ACC112 (cell line): Measurements from ENCODE around the gene F9.

Experiments used
- H2AFZ ChIP-seq: fragments of 200-600 bp; sonication (generic); one replicate; pipeline ENCODE4 v1.6.0; 2017; ENCODE audit warnings: antibody characterized with exemption, low read length; ENCODE audit not compliant: unreplicated experiment
- H3K27ac ChIP-seq: fragments of 200-600 bp; sonication (generic); 2 replicates; pipeline ENCODE4 v1.5.1; 2014; ENCODE audit warnings: low read depth, mild to moderate bottlenecking, antibody characterized with exemption, low read length, moderate library complexity
- H3K27me3 ChIP-seq: fragments of 200-600 bp; sonication (generic); 2 replicates; pipeline ENCODE4 v1.6.1; 2014; ENCODE audit warnings: mild to moderate bottlenecking, antibody characterized with exemption, low read length, moderate library complexity, mixed read lengths; ENCODE audit not compliant: insufficient read depth
- H3K36me3 ChIP-seq: fragments of 200-600 bp; sonication (generic); 2 replicates; pipeline ENCODE4 v1.6.1; 2016; ENCODE audit warnings: mild to moderate bottlenecking, antibody characterized with exemption, low read length, moderate library complexity, mixed read lengths; ENCODE audit not compliant: insufficient read depth
- H3K4me1 ChIP-seq: fragments of 200-600 bp; sonication (generic); one replicate; pipeline ENCODE4 v1.6.1; 2016; ENCODE audit warnings: low read length, mixed read lengths; ENCODE audit not compliant: insufficient read depth, unreplicated experiment, control insufficient read depth
- H3K4me3 ChIP-seq: fragments of 200-600 bp; sonication (generic); 2 replicates; pipeline ENCODE4 v1.5.1; 2014; ENCODE audit warnings: mild to moderate bottlenecking, low read depth, low read length
- H3K79me2 ChIP-seq: fragments of 200-600 bp; sonication (generic); one replicate; pipeline ENCODE4 v1.6.0; 2016; ENCODE audit warnings: low read length; ENCODE audit not compliant: control insufficient read depth, unreplicated experiment, insufficient read depth

The F9 gene

GRCh38 chrX:139542652-139543051, 12.1 kb downstream of the F9 start:
- Histone ChIP-seq H3K27me3 (no peaks in the 10 kb centered on the region), H3K4me3 (no peak overlapping the region), H2AFZ (no peak overlapping the region), H3K79me2 (no peaks in the 10 kb centered on the region), H3K27ac (no peak overlapping the region), H3K36me3 (no peaks in the 10 kb centered on the region), H3K4me1 (no peaks in the 10 kb centered on the region)

GRCh38 chrX:139543920-139544319, 13.4 kb downstream of the F9 start:
- Histone ChIP-seq H3K4me1 (no peaks in the 10 kb centered on the region), H3K79me2 (no peaks in the 10 kb centered on the region), H3K27me3 (no peaks in the 10 kb centered on the region), H3K4me3 (no peak overlapping the region), H3K27ac (no peak overlapping the region), H2AFZ (no peak overlapping the region), H3K36me3 (no peaks in the 10 kb centered on the region)

- H3K79me2 ChIP-seq: no peaks in the 10 kb centered on the region
- no peaks in the 10 kb centered on the region for H3K27me3 ChIP-seq
- H3K4me1 ChIP-seq: no peaks in the 10 kb centered on the region
- no peak overlapping the region for H2AFZ ChIP-seq
- H3K27ac ChIP-seq: no peak overlapping the region
- no peak overlapping the region for H3K4me3 ChIP-seq
- no peaks in the 10 kb centered on the region for H3K36me3 ChIP-seq
Observed at GRCh38 chrX:139544591-139544990, 14.1 kb downstream of the F9 start.

GRCh38 chrX:139554376-139554775, 23.8 kb downstream of the F9 start:
- no peaks in the 10 kb centered on the region for H3K27me3 ChIP-seq
- no peak overlapping the region for H2AFZ ChIP-seq
- no peaks in the 10 kb centered on the region for H3K36me3 ChIP-seq
- no peak overlapping the region for H3K27ac ChIP-seq
- H3K79me2 ChIP-seq: no peaks in the 10 kb centered on the region
- H3K4me3 ChIP-seq: no peak overlapping the region
- no peaks in the 10 kb centered on the region for H3K4me1 ChIP-seq

GRCh38 chrX:139554991-139555675, 24.6 kb downstream of the F9 start:
- Histone ChIP-seq H3K27me3 (no peaks in the 10 kb centered on the region), H3K27ac (no peak overlapping the region), H3K79me2 (no peaks in the 10 kb centered on the region), H2AFZ (no peak overlapping the region), H3K4me3 (no peak overlapping the region), H3K36me3 (no peaks in the 10 kb centered on the region), H3K4me1 (no peaks in the 10 kb centered on the region)

GRCh38 chrX:139559383-139560042, 29.0 kb downstream of the F9 start:
- H3K27me3 ChIP-seq: no peaks in the 10 kb centered on the region
- H3K79me2 ChIP-seq: no peaks in the 10 kb centered on the region
- no peak overlapping the region for H3K4me3 ChIP-seq
- H2AFZ ChIP-seq: no peak overlapping the region
- no peaks in the 10 kb centered on the region for H3K4me1 ChIP-seq
- H3K27ac ChIP-seq: no peak overlapping the region
- H3K36me3 ChIP-seq: no peaks in the 10 kb centered on the region

GRCh38 chrX:139560221-139560620, 29.7 kb downstream of the F9 start:
- no peak overlapping the region for H3K4me3 ChIP-seq
- no peaks in the 10 kb centered on the region for H3K36me3 ChIP-seq
- no peaks in the 10 kb centered on the region for H3K4me1 ChIP-seq
- H2AFZ ChIP-seq: no peak overlapping the region
- no peaks in the 10 kb centered on the region for H3K27me3 ChIP-seq
- no peak overlapping the region for H3K27ac ChIP-seq
- no peaks in the 10 kb centered on the region for H3K79me2 ChIP-seq

GRCh38 chrX:139563251-139563650, 32.7 kb downstream of the F9 start:
- Histone ChIP-seq H2AFZ (no peak overlapping the region), H3K27me3 (no peaks in the 10 kb centered on the region), H3K27ac (no peak overlapping the region), H3K4me1 (no peaks in the 10 kb centered on the region), H3K36me3 (no peaks in the 10 kb centered on the region), H3K79me2 (no peaks in the 10 kb centered on the region), H3K4me3 (no peak overlapping the region)

GRCh38 chrX:139566981-139567380, 36.4 kb downstream of the F9 start:
- Histone ChIP-seq H3K4me1 (no peaks in the 10 kb centered on the region), H3K27ac (no peak overlapping the region), H2AFZ (no peak overlapping the region), H3K27me3 (no peaks in the 10 kb centered on the region), H3K79me2 (no peaks in the 10 kb centered on the region), H3K36me3 (no peaks in the 10 kb centered on the region), H3K4me3 (no peak overlapping the region)

GRCh38 chrX:139581068-139581467, 50.5 kb downstream of the F9 start:
- no peaks in the 10 kb centered on the region for H3K36me3 ChIP-seq
- no peak overlapping the region for H2AFZ ChIP-seq

GRCh38 chrX:139585613-139586012, 55.1 kb downstream of the F9 start:
- H3K36me3 ChIP-seq: no peaks in the 10 kb centered on the region
- no peak overlapping the region for H2AFZ ChIP-seq
- no peak overlapping the region for H3K27ac ChIP-seq
- H3K79me2 ChIP-seq: no peaks in the 10 kb centered on the region
- no peaks in the 10 kb centered on the region for H3K27me3 ChIP-seq
- no peaks in the 10 kb centered on the region for H3K4me1 ChIP-seq
- no peak overlapping the region for H3K4me3 ChIP-seq

More at GRCh38 chrX:139581068-139581467, 50.5 kb downstream of the F9 start:
- Histone ChIP-seq H3K27ac (no peak overlapping the region), H3K27me3 (no peaks in the 10 kb centered on the region), H3K79me2 (no peaks in the 10 kb centered on the region), H3K4me3 (no peak overlapping the region), H3K4me1 (no peaks in the 10 kb centered on the region)
